ENCODE results near the gene ZNHIT1. TPM values are rescaled to one million over a fixed set of nuclear protein-coding genes. Genes with fewer than 3 reads are reported as not detected.

The ZNHIT1 gene
- total and polyA plus RNA-seq, 4 donors = 52.7 to 149 (median 92.4) TPM

GRCh38 chr7:101248276-101248675 is 30.3 kb downstream of the ZNHIT1 start:
- Histone ChIP-seq H3K27me3 (ENCODE audit: control insufficient read depth in 4 of 4, insufficient read depth in 4 of 4, low read length in 3 of 4) (no peaks in the 10 kb centered on the region), H3K9me3 (ENCODE audit: control insufficient read depth in 4 of 4, low read length in 3 of 4) (no peaks in the 10 kb centered on the region), H3K9ac (ENCODE audit: low read depth in 1 of 2, low read length in 2 of 2) (no peak overlapping the region), H3K27ac (ENCODE audit: low read depth in 1 of 2, low read length in 2 of 2) (no peak overlapping the region), H3K4me3 (ENCODE audit: low read depth in 1 of 3, low read length in 3 of 3) (no peak overlapping the region), H3K4me1 (ENCODE audit: control insufficient read depth in 4 of 4, insufficient read depth in 4 of 4, low read length in 3 of 4) (peaks cover 4 to 40% (median 29%) of the 10 kb centered on the region in 4 donors), H3K36me3 (ENCODE audit: control insufficient read depth in 4 of 4, insufficient read depth in 3 of 4, low read depth in 1 of 4, low read length in 3 of 4) (peaks cover 0 to 5% (median 1%) of the 10 kb centered on the region in 4 donors)
- no peak for TF ChIP-seq CTCF (IDR thresholded peaks at IDR 0.05; ENCODE audit: low read depth, low read length, missing input control)
- no peak for TF ChIP-seq REST (IDR thresholded peaks at IDR 0.05)
- no peak for TF ChIP-seq HNF4A (conservative IDR thresholded peaks at IDR 0.05)
- no peak for DNase-seq (ENCODE audit: low spot score)
- 96% methylated on average over 5 of the region's 5 CpGs for WGBS

- no peaks in the 10 kb centered on the region for H3K9me3 ChIP-seq (ENCODE audit: control insufficient read depth in 4 of 4, low read length in 3 of 4)
- TF ChIP-seq NR2F2 (IDR thresholded peaks at IDR 0.05) (no peak), ZBTB33 (IDR thresholded peaks at IDR 0.05) (no peak), GABPA (IDR thresholded peaks at IDR 0.05 in 1 of 2, conservative IDR thresholded peaks at IDR 0.05 in 1 of 2) (no peak), HNF4A (conservative IDR thresholded peaks at IDR 0.05) (no peak), ATF3 (IDR thresholded peaks at IDR 0.05) (no peak), HNF4G (IDR thresholded peaks at IDR 0.05) (no peak), REST (IDR thresholded peaks at IDR 0.05) (no peak)
- no peaks in the 10 kb centered on the region for H3K27me3 ChIP-seq (ENCODE audit: control insufficient read depth in 4 of 4, insufficient read depth in 4 of 4, low read length in 3 of 4)
- peaks cover 3 to 28% (median 18%) of the 10 kb centered on the region in 4 donors for H3K4me1 ChIP-seq (ENCODE audit: control insufficient read depth in 4 of 4, insufficient read depth in 4 of 4, low read length in 3 of 4)
- H3K36me3 ChIP-seq (ENCODE audit: control insufficient read depth in 4 of 4, insufficient read depth in 3 of 4, low read depth in 1 of 4, low read length in 3 of 4) = peaks cover 0 to 5% (median 1%) of the 10 kb centered on the region in 4 donors
- H3K9ac ChIP-seq (ENCODE audit: low read depth in 1 of 2, low read length in 2 of 2) = no peak overlapping the region
- DNase-seq (ENCODE audit: low spot score) = no peak
- H3K4me3 ChIP-seq (ENCODE audit: low read depth in 1 of 3, low read length in 3 of 3) = no peak overlapping the region
- WGBS = 97% methylated on average over 3 of the region's 3 CpGs
- no peak overlapping the region for H3K27ac ChIP-seq (ENCODE audit: low read depth in 1 of 2, low read length in 2 of 2)
Measured at GRCh38 chr7:101250324-101250723, 32.4 kb downstream of the ZNHIT1 start.

Data from liver (tissue), 9 donors.